ENCODE measurements around the gene TMEM200A.

Gene TMEM200A

DNA sequence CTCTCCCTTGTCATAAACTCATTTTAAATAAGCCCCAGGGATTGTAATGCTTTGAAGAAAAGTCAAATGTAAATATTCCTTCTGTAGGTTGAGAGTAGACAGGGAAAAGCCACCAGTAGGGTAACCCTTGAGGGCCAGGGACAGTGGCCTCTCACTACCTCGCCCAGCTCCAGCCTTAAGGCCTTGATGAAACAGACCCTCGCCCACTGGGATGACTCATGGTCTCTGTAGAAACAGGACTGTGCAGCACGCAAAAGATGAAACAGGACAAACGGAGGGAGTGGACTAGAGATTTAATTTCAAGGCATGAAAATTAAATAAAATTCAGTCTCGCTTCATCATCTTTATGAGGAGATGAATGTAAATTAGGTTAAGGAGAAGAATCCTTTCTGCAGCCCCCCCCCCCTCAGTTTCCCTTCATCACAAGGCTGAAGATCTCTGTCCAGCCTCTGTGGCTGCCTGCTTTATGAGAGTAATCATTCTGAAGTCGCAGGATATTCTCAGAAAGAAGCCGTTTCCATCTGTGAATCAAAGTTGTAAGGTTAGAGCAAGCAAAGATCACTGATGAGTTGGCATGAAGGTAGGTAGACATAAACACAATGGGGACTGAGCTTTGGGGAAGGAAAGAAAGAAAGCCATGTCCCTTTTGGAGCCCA is 60.4 kb downstream of the TMEM200A start:
- no peak for DNase-seq

DNA sequence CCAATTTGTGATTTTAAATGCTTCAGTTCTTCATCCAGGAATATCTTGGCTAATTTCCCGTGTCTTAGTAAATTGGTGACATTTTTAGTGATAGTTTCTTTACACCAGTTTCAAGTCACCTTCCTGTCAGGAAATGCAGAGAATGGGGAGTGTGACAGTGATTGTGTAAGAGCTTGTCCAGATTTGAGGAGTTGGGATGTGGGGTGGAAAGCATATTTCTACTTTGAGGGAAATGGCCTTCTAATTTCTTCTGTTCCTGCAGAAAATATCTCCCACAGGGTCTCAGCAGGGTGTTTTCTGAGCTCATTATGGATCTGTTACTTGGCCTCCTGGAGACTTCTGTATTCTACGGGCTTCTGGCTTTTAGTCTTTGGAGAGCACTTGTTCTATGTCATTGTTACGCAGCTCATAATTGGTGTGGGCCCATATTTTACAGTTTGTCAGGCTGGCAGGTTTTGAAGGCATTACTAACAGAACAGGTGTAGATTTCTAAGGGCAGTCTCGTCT is 65.6 kb downstream of the TMEM200A start:
- DNase-seq: no peak

DNA sequence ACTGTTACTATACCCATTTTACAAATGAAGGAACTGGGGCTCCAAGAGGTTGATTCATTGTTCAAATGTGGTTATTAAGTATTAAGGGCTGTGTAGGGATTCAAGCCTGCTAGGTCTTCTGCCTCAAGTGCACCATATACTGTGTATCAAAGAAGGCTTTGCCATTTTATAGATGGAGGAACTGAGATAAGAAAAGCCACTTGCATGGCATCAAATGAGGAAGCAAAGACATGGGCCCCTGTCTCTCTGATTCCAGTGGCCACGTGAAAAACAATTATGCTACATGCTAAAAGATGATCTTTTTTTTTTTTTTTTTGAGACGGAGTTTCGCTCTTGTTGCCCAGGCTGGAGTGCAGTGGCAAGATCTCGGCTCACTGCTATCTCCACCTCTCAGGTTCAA is 67.0 kb downstream of the TMEM200A start:
- no peak for DNase-seq

DNA sequence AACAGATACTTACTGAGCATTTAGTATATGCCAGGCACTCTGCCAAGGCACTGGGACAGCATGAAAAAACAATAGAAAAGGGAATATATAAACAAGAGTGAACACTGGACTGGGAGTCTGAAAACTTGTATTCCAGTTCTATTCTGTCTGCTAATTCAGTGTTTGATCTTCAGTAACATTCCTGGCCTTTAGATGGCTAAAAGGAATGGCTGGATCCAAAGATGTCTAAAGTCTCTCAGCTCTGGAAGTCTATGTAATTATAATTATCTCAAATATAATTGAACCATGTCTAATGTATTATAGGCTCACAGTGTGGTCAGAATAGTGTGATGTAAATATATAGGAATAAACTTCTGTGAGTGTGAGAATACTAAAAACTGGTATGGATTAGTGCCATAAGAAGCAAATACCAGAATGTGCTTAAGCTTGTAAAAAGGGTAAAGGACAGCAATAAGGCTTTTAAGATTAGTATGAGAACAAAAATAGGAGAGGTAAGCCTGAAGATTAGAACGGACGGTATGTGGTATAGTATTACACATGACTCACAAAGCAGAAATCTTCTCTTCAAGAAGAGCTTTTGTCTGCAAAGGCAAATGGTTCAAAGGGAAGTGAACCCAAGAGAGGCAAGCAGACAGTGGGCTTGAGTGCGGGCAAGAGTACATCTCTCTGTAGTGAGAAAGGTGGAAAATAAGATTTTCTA is 68.5 kb downstream of the TMEM200A start:
- no peak for DNase-seq

DNA sequence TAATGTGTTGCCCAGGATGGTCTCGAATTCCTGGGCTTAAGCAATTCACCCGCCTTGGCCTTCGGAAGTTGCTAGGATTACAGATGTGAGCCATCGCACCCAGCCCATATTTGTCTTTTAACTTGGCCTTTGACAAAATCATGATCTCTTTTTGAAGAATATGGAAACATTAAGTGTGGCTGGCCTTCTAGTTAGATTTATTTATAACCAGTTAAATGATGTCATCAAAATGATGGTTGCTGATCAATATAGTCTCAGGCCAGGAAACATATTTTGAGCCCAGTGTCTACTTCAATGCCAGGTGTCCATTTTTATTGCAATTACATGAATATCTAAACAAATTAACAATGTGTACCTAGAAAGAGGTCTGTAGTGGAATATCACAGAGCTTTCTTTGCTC is 69.4 kb downstream of the TMEM200A start:
- no peak for DNase-seq

DNA sequence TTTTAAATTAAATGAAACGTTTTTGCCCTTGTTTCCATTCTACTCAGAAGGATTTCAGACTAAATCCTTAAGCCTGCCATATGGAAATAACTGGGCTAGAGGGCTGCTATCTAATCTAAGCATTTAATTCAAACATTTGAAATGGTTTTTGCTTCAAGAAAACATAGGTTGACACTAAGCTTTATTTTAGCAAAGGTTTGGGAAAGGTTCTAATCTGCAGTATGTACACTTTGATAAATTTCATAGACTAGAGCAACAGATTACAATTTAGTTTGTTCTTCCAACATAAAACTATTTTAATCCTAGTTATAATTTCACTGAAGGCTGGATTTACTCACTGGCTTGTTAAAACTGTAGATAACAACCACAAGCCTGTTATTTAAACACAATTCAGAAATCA is 72.1 kb downstream of the TMEM200A start:
- no peak for DNase-seq

DNA sequence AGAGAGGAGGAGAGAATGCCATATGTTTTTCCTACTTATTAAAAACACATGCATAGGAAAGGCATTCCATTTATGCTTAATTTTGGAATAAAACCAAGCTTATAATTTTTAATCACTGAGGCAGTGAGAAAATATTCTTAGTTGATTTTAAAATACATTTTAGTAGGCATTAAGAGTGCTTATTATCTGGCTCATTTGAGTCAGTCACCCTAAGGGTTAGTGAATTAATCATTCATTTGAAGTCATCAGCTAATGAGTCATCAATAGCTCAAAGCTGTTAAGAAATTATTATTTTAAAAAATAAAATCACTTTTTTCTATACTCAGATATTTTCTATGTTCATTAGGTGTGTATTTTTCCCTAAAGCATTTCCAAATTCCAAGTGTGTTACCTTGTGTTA is 81.6 kb downstream of the TMEM200A start:
- DNase-seq: no peak

DNA sequence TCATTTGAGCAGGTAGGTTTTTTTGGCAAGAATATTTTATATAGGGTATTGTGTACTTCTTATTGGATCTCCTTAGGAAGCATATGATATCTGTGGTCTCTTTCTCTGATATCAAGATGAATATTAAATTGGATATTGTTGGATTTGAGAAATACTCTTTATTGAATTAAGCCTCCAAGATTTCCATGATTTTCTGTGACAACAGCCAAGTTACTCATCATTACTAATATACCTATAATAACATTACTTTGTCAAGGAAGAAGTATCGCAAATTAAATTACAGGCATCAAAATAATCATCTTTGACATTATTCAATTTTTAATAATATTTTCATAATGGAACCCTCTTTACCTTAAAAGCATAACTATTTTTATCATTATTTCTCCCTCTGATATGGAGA is 86.5 kb downstream of the TMEM200A start:
- DNase-seq: no peak

DNA sequence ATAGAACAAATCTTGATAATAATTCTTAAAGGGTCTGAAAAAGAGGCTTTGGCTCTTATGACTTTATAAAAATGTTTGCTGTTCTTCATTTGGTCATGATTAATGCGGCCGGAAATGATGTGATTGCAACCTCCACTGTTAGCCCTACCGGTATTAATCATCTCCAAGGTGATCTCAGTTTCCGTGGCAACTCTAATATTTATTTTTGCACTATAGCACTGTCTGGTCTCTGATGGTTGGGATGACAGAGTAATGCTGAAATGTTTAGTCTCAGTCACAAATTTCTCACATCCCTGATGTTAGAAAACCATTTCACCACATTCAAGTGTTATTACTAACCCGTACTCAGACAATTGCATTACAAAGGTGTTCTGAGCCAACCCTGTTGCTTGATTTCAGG is 87.4 kb downstream of the TMEM200A start:
- no peak for DNase-seq

DNA sequence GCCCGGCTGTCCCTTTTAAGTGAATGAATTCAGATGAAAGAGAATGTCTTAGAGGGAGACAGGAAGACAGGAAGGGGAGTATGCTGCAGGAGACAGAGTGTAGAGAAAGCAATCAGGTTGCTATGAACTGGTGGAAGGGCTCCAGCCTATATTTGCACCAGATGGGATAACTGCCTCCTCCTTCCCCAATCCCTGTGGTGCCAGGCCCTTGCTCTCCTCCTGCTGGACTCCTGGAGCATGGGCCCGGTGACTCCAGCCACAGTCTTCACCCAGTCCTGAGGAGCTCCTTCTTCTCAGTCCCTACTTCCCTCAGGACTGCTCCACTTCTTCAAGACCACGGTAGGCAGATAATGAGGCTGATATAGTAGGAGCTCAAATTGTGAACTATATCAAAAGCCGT is 91.8 kb downstream of the TMEM200A start:
- no peak for DNase-seq

DNA sequence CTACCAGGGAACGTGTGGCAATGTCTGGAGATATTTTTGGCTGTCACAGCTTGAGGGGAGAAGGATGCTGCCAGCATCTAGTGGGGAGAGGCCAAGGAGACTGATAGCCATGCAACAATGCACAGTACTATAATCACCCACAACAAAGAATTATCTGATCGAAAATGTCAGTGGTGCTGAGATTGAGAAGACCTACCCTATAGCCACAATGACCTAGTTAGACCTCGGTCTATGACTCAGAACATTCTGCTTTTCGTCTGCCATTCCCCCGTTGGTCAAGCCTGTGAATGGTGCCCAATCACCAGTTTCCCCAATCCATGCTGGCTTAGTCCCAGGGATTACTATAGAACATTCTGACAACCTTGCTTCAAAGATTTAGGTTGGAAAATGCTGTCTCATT is 93.5 kb downstream of the TMEM200A start:
- DNase-seq: no peak

DNA sequence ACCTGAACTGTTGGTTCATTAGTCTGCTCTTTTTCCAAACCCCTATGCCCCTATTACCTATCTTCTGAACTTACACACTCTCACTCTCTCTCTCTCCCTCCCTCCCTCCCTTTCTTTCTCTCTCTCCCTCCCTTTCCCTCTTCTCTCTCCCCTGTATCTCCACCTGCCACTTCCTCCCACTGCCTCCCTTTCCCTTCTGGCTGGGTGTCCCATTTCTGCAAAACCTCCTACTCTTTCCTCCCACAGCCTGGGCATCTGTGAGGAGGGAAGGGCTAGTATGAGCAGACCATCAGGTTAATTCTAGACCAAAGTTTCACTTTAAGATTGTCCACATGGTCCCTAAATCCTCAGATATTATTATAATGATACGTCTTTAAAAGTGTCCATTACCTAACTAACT is 95.1 kb downstream of the TMEM200A start:
- DNase-seq: no peak

DNA sequence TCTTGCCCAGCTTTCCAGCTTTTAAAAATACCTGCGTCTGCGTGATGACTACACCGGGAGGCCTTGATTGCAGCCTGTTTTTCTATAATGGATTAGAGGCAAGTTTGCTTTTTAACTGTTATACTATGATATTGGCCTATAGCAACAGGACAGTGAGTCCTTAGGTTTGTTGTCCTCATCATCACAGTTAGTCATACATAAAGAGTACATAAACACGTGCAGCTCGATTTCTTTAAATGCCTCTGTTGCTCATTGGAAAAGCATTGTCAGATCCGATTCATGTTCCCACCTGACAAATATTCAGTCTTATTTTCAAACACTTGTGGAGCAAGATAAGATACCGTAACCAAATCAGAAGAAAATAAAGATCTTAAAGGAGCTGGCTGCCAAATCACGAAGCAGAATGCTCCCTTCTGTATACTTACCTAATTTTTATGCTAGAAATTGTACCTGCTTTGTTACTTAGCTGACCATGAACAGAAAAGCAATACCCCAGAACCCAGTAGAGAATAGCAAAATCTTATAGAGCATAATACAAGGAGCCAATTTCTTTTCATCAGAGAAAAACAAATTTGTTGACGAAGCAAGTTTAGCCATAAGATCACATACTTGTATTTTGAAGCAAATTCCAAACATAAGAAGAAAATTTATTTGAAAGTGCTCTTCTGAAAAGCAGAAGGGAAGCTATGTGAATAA is 100.4 kb downstream of the TMEM200A start:
- no peak for DNase-seq

DNA sequence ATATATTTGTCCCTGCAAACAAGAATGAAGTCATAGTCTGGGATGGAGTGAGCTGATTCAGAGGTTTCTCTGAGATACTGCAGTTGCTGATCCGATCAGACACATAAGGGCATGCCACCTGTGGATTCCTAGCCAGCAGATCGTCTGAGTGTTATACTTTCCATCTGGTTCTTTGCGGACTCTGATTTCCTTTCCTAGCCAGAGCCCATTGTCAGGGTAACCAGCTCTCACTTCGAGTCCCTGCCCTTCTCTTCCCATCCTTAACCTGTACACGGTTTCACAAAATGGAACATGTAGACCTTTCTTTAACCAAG is 100.9 kb downstream of the TMEM200A start:
- no peak for DNase-seq

DNA sequence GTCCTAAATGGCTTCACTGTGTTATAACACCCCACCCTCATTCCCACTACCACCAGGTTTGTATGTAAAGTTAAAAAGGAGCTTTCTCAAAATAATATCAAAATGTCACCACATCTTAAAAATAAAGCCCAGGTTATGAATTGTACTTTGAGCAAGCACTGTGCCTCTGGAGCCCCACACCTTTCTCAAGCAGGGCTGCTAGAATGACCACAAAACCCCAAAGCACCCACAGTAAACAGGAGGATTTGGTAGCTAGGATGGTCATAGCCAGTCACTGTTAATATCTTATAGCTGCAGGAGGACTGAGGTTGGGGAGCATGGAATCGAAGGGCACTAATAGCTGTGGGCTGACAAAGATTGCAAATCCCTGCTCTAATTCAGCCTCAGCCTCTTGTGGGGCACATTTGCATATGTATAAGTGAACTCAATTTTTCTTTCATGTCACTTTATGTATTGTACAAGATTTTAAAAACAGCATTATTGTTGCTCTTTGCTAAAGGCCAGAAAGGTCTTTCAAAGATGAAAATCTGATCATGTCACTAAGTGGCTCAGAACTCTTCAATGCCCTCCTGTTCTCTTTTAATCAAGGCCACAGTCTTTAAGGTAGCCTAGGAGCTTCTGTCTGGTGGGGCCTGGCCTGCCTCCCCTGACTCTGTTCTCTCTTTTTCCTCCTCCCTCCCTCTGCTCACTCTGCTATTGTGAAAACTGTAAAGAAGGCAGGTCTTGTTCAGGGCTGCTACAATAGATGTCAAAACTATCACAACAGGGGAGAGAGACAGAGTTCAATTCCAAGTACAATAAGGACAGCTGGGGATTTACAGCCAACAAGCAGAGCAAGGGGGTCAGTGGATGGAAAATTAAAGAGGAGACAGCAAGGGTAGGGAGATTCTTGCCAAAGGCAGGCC is 101.6 kb downstream of the TMEM200A start:
- no peak for DNase-seq

DNA sequence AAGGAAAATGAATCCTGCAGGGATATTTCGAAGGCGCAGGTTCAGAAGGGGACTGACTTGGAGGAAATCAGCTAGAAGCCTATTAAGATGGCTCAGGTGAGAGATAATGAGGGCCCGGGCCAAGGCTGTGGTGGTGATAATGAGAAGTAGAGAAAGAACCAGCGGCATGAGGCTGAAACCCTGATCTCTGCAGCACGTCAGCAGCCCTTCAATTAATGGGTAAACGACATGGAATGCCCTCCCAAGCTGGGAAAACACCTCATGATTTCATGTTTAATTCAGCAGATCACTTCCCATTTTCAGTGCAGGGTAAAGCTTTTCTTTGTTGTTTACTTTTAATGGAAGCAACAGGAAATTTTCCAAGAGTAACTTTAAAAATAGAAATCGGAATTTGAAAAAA is 104.9 kb downstream of the TMEM200A start:
- no peak for DNase-seq

DNA sequence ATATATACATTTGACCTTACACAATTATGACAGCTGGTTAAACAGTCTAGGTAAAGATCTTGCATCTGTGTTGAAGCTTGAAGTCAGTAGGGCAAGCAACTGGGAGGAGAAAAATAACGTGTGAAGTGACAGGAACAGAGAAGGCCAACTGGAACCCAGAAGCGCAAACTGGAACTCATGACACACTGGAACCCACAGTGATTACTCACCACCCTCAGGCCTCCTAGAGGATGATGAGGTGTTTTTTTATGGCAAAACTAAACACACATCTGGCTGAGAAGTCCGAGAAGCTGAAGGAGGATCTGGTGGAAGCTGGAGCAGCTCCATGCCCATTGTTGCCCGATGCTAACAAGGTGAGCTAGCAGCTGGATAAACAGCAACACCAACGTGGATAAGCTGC is 108.1 kb downstream of the TMEM200A start:
- DNase-seq: no peak

DNA sequence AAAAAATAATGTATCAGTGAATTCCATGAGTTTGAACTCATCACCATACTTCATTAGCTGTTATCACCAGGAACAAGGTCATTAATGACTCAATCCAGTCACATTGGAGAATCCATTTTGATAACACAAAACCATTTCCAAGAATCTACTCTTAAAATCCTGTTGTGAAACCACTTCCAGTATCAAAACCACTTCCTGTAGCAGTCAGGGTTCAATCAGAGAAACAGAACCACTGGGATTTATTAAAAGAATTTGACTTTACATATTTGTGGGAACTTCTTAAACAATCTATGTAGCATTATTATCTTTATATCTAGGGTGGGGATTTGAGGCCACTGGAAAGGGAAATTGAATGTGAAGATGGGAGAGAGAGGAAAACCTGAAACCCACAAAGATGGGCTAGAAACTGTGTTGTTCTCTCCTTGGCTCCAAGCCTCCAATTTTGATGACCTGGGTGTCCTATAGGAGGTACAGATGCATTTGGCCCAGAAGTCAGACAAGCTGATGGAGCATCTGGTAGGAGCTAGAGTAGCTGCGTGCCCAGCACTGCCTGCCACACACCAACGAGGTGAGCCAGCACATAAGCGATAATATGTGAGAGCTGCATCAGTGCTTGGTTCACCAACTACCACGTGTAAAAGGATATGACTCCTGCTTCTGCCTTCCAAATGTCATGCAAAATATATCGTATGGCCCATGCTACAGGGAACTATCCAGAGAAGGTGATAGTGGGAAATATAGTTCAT is 117.0 kb downstream of the TMEM200A start:
- DNase-seq: no peak

DNA sequence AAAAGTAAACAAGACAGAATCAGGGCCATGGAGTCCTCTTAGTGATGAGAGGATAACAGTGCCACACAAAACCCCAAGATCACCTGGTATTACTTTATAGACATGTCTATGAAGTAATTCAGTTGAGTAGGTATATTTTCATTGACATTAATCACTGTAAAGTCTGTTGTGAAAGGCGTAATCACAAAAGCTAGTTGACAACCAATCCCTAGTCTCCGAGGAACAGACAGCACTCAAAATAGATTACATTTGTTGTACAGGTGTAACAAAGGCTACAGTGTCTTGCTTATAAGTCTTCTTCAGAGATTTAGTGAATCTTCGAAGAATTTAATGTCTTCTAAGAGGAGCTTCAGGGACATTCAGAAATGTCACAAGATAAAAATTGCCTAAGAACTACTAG is 120.1 kb downstream of the TMEM200A start:
- no peak for DNase-seq

DNA sequence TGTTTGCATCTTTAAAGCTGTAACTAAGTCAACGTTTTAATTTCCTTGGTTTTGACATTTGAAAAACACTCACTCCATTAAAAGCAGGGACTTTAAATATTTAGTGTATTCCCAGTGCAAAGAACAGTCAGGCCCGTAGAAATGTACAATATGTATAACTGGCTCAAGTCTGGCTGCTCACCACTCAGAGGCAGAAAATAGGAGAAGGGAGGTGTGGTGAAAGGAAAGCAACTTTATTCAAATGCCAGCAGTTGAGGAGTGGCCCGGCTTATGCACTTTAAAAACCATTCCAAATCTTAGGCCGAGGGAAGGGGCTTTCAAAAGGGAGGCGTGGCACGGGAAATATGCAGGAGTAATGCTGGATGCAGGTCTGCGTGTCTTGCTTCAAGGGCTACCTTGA is 120.6 kb downstream of the TMEM200A start:
- no peak for DNase-seq

DNA sequence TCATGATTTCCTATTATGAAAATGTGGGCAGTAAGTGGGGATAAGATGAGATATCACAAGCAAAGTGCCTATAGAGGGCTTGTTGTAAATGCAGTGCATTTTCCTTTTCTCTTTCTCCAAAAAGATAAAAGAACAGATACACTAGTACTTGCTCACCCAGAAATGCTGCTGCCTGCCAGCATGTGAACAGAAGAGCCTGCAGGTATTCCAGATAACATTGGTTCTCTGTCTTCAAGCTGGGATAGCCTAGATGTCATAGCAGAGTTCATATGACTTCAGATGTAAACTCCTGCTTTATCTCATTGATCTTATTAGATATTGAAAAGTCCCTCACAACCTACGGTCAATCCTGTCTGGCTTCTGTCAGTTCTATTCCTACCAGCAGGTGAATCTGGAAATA is 123.7 kb downstream of the TMEM200A start:
- DNase-seq: no peak
